SKM-1 treated with dmso at 0.1 percent for 144 hours (cell line): ENCODE results near the gene SMTN.
"Not testable (repeated sequence)": the region's sequence is repeated elsewhere in the genome, so short reads cannot be mapped to it uniquely, and the experiment has no call there.

ENCODE experiments used
- DNase-seq: peaks from one replicate; lab custom pipeline; 2025; ENCODE audit not compliant: unreplicated experiment; lab: John Stamatoyannopoulos, UW

Gene SMTN

DNA sequence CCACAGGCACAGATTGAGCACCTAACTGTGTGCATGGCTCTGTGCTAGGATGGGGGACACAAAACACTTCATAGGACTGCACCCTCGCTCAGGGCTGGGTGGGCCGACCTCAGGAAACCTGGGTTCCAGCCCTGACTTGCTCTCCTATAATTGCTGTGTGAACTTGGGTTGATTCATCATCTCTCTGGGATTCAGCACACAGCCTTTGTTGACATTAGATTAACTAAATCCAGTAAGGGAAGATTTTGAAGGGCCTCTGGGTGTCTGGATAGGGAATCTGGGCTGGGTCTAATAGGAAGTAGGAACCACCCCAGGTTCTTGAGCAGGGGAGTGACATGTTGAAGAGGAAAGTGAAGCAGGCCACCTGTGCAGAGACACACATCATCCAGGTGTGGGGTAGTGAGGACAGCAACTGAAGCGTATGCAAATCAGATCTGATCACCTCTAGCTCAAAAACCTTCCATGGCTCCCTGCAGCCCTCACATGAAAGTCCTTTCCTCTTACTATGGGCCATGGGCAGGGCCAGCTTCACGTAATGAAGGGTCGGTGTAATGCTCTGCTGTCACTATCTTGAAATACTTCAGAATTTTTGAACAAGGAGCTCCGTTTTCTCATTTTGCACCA, 11.3 kb upstream of the SMTN start:
- not testable (repeated sequence) for DNase-seq

DNA sequence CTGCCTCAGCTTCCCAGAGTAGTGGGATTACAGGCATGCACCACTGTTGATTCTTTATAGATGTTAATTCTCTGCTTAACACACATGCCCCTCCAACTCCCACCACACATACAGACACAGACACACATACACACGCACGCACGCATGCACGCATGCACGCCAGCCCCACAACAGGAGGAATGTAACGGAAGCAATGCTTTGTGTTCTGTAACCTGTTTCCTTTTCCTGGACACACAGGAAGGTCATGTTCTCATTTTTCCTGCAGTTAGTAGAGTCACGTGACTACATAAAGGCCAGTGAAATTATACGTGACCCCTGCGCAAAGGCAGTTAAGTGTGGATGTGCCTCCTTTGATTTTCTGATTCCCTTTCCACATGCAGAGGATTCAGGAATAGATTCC, 8.0 kb upstream of the SMTN start:
- not testable (repeated sequence) for DNase-seq

DNA sequence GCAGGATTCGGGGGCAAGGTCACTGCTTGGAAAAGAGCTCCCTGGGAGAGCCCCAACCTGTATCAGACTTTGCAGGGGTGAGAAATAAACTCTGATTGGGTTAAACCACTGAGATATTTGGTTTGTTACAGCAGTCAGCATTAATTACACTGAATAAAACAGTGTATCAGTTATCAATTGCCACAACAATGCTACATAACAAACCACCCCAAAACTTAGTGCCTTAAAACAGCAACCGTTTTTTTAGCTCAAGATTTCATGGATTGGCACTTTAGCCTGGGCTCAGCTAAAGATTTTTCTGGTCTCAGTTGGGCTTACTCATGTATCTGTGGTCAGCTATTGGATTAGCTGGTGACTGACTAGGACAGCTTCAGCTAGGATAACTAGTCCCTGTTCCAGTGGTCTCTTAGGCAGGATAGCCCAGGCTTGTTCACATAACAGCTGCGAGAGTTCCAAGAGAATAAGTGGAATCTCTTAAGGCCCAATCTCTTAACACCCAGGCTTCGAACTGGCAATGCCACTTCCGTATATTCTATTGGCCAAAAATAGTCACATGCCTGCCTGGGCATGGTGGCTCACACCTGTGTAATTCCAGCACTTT, 7.5 kb upstream of the SMTN start:
- DNase-seq, result not testable (repeated sequence)

DNA sequence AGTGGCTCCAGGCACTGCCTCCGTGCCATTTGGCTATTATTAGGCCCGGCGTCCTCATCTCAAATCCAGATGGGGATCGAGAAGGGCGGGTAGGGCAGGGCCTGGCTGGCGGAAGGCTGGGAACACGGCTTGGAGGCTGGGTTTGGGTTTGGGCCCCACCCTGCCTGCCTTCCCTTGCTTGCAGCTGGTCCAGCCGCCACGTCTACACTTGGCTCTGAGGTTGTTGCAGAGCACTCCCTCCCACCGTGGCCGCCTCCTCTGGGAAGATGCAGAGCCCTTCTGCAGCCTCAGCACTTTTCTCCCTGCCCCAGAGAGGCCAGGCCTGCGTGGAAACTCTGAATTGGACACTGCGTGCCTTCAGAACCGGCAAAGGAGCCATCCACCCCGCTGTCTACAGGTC, 5.2 kb upstream of the SMTN start:
- no peak for DNase-seq

DNA sequence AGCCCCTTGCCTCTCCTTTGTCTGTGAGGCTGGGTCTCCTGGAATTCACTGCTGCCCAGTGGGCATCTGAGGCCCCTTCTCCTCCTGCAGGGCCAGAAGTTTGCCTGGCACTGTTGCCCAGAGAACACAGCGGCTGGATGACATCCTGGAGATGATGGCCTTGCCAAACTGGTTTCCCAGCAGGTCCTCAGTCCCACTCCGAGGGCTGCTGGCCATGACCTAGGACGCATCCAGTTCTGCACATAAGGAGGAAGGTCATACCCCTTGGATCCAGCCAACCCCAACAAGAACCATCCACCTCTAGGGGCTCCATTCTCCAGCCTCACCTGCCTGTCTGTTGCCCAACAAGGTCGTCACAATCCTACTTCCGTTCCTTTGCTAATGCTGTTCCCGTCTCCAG, 3.4 kb upstream of the SMTN start:
- DNase-seq, result no peak

DNA sequence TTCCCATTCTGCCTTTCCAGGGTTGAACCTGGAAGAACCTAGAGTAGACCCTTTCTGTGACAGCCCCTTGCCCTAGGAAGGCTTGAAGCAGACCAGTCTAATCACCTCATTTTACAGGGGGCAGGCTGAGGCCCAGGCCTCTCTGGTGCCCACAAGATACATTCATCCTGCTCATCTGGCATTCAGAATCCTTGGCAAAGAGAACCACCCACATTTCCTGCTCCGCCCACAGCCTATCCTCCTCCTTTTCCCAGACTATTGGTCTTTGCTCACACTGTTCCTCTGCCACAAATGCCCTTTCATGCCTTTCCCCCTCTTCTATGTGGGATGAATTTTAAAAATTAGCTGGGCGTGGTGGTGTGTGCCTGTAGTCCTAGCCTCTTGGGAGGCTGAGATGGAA, 2.7 kb upstream of the SMTN start:
- not testable (repeated sequence) for DNase-seq

DNA sequence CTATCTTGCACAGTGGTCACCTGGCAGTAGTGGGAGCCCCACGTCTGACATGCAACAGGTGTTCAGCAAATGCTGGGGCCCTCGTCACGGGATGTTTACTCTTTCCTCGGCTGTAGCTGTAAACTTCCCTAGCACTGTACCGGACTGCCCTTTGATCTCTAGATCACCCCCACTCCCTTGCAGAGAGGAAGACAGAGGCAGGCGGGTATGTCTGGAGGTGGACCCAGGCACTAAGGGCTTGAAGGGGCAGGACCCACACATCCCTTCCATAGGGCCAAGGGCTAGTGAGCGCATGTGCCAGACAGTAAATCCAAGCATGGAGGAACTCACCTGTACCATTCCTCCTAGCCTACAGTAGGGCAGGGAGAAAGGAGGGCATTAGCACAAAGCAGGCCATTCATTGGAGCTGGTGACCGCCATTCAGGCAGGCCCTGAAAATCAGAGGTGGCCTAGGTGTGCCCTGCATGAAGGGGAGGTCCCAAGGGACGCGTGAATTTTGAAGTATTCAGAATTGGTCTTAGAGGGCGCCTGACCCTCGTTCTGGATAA, 1.9 kb upstream of the SMTN start:
- no peak for DNase-seq

DNA sequence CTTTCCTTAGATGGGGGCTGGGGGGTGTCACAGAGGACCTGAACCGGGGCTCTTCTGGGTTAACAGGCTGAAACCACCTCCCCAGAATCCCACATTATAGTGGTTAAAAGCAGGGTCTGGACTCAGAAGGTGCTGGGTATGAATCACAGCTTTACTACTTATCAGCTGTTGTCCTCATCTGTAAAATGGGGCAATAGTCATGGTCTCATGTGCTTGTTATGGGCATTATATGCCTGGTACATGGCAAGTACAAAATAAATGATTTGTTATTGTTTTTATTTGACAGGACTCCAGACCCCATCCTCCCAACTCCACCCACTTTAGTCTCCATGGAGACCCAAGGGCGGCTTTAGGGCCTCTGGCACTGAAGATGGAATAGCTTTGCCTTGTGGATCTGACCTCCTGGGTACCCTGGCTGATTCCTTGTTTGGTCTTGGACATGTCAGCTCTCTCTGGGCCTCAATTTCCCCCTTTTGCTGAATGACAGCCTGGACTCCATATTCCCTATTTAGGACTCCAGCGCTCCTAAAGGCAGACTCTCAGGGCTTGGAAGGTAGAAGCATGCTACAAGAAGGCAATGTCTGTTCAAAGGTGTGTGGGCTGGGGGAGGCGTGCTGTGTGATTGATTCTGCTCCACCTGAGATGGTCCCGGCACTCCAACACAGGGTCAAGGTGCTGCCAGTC, 812 bp upstream of the SMTN start:
- DNase-seq, result no peak

DNA sequence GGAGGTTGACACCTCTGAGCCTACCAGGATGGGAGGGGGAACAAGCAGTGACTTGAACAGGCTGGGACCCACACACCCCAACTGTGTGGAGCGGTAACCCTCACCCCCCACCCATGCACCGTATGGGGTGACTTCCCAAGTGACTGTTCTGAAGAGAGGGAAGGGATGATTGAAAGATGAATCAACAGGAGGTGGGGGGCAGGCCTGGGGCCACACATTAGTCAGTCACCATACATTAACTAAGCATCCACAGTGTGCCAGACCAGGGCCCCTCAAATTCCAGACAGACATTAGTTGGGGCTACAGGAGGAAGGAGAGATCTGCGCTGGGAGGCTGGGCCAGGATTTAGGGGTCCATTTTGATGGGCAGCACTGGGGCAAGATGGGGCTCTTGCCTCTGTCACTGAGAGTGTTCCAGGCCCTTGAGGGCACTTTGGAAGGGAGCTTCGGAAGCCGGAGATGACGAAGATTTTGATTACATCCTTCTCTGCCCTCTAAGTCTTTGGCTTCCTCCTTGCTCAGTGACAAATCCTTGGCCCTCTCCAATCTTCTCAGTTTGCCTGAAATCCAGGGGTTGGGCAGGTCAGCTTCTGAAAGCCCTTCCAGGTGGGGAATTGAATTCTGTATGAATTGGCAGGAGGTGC, 966 bp downstream of the SMTN start:
- no peak for DNase-seq

DNA sequence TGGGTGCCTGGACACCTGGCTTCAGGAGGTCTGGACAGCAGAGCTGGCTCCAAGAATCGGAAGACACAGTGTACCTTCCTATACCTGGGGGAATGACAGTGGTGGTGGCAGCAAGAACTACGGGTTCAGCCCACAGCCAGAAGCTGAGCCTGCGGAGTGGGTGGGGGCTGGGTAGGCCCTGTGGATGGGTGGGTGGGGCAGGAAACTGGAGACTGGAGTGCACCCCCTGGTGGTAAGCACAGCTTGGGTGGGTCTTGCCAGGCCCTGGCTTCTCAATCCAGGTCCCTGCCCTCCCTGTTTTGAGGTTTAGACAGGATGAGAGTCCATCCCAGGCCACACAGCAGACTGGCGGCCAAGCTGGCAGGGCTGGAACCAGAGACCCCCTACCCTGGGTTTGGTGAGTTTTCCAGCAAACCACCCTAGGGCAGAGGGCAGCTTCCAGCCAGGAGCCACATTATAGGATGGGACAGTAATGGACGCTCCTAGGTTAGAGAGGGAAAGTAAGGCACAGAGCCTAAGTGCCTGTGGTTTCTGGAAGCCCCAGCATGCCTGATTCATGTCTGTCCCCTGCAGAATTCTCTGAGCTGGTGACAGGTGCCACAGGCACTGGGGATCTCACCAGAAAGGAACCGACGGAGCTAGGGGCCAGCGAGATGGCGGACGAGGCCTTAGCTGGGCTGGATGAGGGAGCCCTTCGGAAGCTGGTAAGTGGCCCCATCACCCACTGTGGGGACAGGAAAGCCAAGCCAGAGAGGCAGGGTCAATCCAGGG, 1.7 kb downstream of the SMTN start:
- peak; percentile 20 for DNase-seq

DNA sequence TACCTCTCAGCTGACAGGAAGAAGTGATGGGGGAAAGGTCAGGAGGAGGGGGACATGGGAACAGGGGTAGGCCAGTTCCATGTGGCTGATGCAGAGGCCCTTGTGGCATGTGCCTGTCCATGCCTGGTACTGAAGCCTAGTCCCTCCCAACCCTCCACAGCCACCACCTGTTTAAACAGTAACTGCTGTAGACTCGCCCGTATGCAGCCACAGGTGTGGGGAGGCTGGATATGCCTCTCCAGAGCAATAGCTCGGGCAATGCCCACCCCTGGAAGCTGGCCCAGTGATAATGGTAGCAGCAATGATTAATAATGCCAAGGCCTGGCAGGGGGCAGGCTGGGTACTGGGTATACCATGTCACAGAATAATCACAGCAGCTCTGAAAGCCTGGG, 2.3 kb downstream of the SMTN start:
- no peak for DNase-seq

DNA sequence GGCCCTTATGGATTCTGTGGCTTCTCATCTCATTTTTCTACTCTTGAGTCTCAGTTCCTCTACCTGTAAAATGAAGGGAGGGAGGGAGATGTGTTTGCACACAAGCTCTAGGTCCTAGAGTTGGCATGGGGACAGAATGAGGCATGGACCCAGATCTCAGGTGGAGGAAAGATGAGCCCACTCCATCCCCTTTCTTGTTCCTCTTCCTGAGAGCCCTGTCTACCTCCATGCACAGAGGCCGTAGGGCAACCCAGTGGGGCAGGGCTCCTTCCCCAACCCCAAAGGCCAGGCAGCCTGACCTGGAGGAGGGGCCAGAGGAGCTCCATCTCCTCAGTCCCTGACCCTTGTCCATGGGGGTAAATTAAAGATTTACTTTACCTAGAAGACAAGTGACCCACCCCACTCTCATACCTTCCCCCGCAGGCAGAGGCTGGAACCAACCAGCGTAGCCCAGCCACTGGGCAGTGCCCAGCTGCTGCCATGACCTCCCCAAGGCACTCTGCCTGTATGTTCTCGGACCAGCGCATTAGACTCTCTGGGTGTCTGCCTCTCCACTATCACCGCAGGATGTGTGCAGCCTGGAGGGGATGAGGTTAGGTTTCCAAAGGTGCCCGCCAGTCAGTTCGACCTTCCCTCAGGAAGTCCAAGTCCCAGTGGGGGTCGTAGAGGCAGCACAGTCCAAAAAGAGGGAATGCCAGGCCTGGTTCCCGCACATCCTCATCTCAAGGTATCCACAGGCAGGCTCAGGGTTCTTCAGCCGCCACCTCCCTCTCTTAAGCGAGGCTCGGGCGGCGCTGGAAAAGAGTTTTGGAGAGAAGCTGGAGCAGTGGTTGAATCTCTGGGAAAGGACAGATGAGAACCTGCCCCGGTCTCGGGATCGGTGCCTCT, 3.0 kb downstream of the SMTN start:
- no peak for DNase-seq

DNA sequence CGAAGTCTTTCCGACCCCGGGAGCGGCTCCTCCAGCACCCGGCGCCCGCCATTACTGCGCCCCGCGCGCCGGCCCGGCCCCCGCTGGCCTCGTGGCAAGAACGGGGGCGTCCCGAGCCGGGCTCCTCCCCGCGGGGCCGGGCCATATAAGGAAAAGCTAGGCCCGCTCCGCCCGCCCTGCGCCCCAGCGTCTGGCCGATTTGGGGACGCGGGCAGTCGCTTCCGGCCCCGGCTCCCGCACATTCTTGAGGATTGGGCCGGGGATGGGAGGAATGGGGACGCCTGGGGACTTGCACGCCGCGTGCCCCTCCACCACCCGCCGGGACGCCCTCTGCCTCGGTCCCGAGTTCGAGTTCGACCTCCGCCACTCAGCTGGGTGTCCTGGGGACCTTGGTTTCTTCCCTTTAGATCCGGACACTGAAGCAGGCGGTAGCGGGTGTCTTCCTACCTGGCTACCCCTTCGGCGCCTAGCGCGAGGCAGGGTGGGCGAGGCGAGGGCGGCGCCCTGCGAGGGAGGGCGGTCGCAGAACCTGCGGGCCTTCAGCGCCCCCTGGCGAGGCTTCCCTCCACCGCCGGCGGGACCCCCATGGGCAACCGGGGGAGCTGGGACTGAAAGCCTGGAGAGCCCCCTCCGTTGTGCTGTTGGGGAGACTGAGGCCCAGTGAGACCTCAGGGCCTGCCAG, 3.8 kb downstream of the SMTN start:
- DNase-seq, result peak; percentile 61

DNA sequence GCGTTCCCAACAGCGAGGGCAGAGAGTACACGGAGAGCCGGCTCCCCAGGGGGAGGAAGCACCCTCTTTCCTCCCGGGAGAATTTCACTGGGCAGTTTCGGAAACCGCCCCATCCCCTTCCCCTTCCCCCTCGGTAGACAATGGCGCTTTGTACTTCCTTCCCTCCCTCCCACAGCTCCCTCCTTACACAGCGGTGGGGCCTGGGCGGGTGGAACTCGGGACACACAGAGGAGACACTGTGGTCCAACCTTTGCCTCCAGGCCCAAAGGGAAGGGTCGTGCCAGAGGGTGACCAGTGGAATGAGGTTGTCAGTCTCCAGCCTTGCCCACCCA, 4.3 kb downstream of the SMTN start:
- no peak for DNase-seq

DNA sequence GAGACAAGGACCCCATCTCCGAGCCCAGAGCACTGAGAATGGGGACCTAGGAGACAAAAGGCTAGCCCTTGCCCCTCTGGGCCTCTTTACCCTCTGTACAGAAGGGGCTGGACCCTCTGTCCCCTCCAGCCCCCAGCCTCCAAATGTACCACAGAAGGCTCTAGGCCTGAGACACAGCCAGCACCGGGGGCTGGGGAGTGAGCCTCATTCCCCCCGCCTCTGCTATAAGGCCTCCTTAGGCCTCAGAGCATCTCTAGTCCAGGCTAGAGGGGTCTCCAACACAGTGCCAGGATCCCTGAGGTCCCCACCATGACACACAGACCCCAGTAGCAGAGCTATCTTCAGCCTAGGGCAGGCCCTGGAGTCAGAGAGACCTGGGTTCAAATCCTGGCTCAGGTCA, 4.8 kb downstream of the SMTN start:
- DNase-seq, result no peak

DNA sequence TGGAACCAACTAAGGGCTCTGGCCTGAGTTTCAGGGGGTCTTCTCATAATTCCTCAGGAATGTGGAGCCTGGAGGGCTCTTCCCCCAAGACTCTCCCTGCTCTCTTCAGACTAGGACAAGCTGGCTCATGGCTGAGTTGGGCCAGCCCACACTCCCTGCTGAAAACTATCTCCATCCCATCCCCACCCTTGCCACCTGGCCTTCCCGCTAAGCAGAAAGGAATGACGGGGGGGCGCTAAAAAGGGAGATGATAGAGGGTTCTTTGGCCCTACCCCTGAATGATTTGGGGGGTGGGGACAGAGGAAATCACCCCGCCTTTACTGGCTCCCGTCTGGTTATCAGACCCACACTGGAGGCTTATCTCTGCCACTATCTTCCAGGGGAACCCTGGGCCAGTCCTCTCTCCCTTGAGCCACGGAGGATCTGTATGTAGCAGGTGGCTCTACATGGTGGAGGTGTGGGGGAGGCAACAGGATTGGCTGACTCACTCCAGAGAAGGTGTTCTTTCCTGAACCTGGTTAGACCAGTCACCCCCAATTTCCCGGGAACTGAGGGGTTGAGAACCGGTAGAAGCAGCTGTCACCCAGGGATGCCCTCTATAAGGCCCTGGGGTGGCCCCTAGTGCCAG, 5.7 kb downstream of the SMTN start:
- no peak for DNase-seq

DNA sequence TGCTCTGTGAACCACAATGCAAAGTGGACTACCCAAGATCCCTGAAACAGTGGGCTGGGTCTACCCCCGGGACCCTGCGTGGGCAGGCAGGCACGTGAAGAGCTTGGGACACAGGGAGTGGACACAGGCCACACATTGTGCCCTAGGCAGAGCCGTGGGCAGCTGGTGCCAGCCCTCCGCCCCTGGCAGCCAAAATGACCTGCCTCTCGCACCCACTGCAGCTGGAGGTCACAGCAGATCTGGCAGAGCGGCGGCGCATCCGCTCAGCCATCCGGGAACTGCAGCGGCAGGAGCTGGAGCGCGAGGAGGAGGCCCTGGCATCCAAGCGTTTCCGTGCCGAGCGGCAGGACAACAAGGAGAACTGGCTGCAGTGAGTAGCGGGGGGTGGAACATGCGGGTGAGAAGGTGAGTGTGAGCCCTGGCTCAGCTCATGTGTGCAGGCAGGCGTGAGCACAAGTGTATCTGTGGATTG, 6.7 kb downstream of the SMTN start:
- no peak for DNase-seq

DNA sequence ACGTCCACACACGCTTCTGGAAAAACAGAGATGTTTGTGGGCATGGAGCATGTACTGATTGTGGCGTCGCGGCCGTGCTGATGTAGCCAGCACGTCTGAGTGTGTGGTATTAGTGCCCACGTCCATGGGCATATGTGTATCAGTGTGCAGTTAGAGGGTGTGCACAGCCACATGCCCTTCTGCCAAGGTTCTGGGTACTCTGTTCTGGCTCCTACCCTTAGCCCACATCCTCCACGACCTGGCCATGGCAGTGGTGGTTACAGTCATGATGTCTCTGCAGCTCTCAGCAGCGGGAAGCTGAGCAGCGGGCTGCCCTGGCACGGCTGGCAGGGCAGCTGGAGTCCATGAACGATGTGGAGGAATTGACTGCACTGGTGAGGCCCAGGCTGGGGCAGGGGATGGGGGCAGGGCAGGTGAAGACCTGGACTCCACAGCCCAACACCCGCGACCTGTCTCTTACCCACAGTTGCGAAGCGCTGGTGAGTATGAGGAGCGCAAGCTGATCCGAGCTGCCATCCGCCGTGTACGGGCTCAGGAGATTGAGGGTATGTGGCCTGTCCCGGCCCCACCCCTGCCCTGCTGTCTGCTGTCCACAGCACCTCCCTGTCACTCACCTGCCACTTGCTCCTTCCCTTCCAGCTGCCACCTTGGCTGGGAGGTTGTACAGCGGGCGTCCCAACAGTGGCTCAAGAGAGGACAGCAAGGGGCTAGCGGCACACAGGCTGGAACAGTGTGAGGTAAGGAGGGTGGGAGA, 7.3 kb downstream of the SMTN start:
- no peak for DNase-seq
